Measurements from ENCODE around the gene ANXA11.

ANXA11 gene

DNA sequence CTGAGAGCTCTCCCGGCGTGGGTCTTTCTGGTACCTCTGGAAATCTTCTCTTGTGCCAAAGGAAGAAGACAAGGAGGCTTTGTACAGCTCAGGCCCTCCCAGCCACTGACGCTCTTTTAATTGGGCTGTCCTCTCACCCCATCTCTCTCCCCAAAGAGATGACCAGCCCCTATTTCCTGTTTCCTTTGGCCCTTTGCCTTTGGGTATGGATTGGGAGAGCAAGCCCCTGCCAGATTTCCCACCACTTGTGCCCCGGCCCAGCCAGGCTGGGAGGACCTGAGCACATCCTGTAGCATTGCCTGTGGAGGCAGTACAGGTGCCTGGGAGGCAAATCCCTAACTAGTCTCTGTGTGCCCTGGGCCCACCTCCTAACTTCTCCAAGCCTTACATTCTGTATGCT is 78.5 kb downstream of the ANXA11 start:
- DNase-seq (ENCODE audit: low spot score) = no peak
- in situ Hi-C loops (cut with MboI; ENCODE audit: low pct_unique_long_range_greater_than_20kb, low sequenced_read_pairs, unreplicated experiment) = no loop called here
- TF ChIP-seq, protein P1, sequence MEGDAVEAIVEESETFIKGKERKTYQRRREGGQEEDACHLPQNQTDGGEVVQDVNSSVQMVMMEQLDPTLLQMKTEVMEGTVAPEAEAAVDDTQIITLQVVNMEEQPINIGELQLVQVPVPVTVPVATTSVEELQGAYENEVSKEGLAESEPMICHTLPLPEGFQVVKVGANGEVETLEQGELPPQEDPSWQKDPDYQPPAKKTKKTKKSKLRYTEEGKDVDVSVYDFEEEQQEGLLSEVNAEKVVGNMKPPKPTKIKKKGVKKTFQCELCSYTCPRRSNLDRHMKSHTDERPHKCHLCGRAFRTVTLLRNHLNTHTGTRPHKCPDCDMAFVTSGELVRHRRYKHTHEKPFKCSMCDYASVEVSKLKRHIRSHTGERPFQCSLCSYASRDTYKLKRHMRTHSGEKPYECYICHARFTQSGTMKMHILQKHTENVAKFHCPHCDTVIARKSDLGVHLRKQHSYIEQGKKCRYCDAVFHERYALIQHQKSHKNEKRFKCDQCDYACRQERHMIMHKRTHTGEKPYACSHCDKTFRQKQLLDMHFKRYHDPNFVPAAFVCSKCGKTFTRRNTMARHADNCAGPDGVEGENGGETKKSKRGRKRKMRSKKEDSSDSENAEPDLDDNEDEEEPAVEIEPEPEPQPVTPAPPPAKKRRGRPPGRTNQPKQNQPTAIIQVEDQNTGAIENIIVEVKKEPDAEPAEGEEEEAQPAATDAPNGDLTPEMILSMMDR (IDR thresholded peaks at IDR 0.05; ENCODE audit: extremely low read depth, insufficient read depth, missing control alignments) = no peak

DNA sequence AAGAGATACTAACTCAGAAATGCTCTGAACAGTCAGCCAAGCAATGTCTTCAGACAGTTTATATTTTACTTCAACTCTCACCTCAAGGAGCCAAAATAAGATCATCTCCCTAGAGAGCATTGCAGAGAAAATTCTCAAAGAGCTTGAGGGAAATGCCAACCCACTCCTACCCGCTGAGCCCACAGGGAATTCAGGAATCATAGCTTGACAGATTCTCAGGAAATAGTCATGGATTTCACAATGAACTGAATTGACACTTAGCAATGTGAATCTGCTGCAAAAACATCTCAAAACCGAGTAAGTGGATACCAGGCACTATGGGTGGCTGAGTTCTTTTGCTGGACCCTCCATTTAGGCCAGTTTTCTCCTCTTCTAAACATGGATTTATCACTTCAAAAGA is 82.6 kb downstream of the ANXA11 start:
- DNase-seq (ENCODE audit: low spot score) = no peak
- in situ Hi-C loops (cut with MboI; ENCODE audit: low pct_unique_long_range_greater_than_20kb, low sequenced_read_pairs, unreplicated experiment) = no loop called here
- TF ChIP-seq, protein P1 (IDR thresholded peaks at IDR 0.05; ENCODE audit: extremely low read depth, insufficient read depth, missing control alignments) = no peak

DNA sequence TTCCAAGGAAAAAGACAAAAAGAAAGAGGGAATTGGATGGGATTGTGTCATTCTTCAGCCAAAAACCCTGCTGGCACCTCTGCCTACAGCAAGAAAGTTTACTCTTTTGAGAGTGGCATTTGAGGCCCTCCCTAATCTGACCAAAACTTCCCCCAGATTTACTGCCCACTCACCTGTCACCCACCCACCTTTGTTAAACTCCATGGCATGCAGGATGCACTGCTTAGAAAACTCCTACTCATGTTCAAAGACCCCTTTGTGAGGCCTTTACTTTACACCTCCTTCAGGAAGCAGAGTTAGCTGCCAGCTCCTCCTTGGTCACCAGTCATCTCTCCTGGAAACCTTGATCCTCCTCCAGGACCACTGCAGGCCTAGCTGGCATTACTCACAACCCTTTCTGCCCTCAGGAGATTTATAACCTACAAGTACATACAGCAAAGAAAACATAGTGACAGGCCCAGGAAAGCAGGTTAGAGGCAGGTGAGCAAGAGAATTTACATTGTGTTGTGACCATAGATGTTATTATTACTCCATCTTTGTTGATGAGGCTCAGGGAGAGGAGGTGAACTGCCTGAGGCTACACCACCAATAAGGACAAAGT is 83.1 kb downstream of the ANXA11 start:
- in situ Hi-C loops (cut with MboI; ENCODE audit: low pct_unique_long_range_greater_than_20kb, low sequenced_read_pairs, unreplicated experiment) = no loop called here
- TF ChIP-seq, protein P1 (IDR thresholded peaks at IDR 0.05; ENCODE audit: extremely low read depth, insufficient read depth, missing control alignments) = no peak

DNA sequence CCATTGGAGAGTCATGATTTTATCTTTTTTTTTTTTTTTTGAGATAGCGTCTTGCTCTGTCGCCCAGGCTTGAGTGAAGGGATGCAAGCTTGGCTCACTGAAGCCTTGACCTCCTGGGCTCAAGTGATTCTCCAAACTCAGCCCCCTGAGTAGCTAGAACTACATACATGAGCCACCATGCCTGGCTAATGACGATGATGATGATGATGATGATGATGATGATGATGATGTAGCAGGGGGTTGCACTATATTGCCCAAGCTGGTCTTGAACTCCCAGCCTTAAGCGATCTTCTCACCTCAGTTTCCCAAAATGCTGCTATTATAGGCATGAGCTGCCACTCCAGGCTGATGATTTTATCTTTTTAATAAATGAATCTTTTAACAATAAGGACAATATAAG is 86.7 kb downstream of the ANXA11 start:
- in situ Hi-C loops (cut with MboI; ENCODE audit: low pct_unique_long_range_greater_than_20kb, low sequenced_read_pairs, unreplicated experiment) = no loop called here
- TF ChIP-seq, protein P1 (IDR thresholded peaks at IDR 0.05; ENCODE audit: extremely low read depth, insufficient read depth, missing control alignments) = no peak
- no peak for DNase-seq (ENCODE audit: low spot score)

More for the DNA sequence above, 83.1 kb downstream of the ANXA11 start:
- no peak for DNase-seq (ENCODE audit: low spot score)

DNA sequence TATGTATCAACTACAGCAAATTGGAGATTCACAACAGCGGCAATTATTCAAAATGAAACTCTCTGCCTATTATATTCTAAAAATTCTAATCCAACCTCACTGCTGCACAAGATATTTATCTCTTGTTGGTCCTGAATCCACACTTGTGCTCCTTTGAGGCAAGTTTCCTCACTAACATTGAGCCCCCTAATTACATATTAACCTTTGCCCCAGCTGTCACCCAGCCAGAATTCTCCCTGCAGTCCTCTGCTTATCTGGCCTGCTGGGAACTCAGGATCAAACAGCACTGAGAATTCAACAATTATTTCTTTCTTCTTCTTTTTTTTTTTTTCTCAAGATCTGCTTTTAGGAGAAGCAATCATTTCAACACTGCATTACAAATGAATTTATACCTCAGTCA is 94.4 kb downstream of the ANXA11 start:
- no peak for DNase-seq (ENCODE audit: low spot score)
- in situ Hi-C loops (cut with MboI; ENCODE audit: low pct_unique_long_range_greater_than_20kb, low sequenced_read_pairs, unreplicated experiment) = no loop called here
- TF ChIP-seq, protein P1 (IDR thresholded peaks at IDR 0.05; ENCODE audit: extremely low read depth, insufficient read depth, missing control alignments) = no peak

DNA sequence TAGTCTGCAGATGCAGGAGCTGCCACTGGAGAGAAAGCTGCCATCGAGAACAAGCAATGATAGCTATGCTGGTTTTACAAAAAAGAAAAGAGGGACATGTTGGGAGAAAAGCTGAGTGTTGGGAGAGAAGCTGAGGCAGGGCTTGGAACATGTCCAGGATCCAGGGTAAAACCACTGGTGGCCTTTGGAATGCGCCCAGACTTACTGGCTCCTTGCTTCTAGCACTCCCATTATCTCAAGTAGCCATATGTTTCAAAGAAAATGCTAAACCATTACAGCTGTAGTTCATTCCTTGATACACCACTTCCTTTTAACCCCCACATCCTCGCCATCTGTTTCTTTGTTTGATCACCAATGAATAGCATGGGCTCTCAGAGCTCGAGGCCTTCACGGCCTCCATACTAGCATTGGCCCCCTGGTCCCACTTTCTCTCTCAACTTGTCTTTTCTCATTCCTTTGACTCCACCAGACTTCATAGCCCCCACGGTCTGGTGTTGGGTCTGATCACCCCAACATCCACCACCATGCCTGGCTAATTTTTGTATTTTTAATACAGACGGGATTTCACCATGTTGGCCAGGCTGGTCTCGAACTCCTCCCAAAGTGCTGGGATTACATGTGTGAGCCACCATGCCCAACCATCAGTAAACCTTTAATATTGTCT is 96.6 kb downstream of the ANXA11 start:
- in situ Hi-C loops (cut with MboI; ENCODE audit: low pct_unique_long_range_greater_than_20kb, low sequenced_read_pairs, unreplicated experiment) = no loop called here
- TF ChIP-seq, protein P1 (IDR thresholded peaks at IDR 0.05; ENCODE audit: extremely low read depth, insufficient read depth, missing control alignments) = no peak
- no peak for DNase-seq (ENCODE audit: low spot score)

Data from GM13977 (cell line).